SHP77 treated with DMSO at 0.1 percent for 48 hours (cell line): ENCODE data around the gene GRIN2A.

Source experiments
- DNase-seq: peaks from one replicate; lab custom pipeline; 2025; lab: John Stamatoyannopoulos, UW

Gene GRIN2A

DNA sequence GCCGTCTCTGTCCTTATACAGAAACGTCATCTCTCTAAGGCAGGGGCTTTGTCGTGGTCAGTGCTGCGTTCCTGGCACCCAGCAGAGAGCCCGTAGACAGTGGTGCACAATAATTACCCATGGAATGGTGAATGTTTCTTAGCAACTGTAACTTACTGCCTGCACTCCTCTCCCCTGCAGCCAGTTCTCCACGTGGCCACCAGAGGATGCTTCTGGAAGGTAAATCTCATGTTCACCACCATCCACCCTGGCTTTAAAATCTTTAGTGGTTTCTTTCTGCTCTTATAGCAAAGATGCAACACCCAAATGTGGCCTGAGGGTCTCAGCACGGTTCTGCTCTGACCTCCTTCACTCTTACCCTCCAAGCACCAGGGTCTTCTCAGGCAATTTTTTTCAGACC, 150.8 kb downstream of the GRIN2A start:
- DNase-seq: no peak

DNA sequence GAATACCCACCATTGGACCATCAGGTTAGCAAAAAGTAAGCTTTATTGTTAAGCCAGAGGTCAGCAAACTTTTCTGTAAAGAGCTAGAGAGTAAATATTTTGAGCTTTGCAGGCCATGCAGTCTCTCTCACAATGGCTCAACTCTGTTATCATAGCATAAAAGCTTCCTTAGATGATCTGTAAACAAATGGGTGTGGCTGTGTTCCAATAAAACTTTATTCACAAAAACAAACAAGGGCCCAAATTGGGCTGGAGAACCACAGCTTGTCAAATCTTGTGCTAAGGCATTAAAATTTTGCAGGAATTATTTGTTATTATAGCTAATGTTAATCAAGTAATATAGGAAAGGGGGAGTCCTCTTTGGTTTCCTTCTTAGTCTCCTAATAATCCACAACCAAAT, 153.6 kb downstream of the GRIN2A start:
- DNase-seq: no peak

DNA sequence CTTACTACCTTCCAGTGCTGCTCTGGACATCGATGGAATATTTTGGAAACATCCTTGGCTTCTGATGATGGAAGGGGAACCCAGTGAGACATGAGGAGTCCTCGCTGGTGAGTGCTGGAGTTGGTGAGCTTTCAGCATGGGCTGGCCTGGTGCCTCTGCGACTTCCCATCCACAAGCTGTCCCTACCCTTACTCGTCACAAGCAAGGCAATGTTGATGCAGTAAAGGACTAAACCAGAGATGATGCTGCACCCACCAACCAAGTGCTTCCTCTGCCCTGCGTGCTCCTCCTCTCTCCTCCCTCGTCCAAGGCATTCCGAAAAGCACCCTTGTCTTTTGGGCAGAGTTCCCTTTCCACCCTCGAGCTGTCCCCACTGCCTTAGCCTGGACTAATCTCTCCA, 154.7 kb downstream of the GRIN2A start:
- DNase-seq: no peak

DNA sequence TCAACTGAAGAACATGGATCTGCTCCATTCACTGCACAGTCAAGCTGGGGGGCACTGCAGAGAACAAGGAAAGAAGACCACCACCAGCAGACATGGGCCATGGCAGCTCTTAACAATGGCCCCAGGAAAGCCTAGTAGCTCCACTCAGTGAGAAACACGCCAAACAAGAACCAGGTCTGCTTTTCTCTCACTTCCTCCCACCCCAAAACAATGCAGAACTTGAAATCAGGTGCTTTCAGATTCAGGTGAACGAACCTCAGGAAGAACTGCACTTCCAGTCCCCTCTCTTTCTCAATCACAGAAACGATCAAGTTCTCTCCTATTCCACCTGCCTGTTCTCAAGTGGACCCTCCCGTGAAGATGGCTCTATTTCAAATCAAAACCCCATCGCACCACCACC, 155.6 kb downstream of the GRIN2A start:
- DNase-seq: no peak

DNA sequence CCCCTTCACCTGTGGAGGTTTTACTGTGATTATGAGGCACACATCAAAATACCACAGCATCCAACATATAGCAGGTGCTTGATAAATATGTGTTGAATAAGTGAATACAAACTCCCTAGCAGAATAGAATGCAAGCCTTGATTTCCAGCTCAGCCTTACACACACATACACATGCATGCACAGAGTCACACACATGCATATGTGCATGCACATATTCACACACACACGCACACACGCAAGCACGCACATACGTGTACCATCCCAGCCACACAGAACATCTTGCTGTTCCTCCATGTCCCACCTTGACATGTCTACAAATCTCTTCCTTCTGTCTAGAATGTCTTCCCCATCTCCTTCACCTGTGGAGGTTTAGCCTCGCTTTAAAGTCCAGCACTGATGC, 160.1 kb downstream of the GRIN2A start:
- DNase-seq: no peak

DNA sequence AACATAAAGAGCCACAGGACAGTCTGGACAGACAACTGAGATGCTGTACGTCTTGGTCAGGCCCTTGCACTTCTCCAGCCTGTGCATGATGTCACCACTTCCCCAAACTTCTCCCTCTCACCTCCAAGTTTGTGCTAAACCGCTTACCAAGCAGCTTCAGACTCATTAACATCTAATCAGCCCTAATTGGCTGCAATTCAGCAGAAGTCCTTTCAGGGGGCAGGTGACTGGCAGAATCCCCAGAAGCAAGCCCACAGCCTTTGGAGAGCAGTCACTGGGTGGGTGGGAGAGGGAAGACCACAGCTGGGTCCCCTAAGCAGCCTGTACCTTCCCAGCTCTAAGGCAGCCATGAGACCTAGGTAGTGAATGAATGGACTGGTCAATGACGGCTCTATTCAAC, 161.4 kb downstream of the GRIN2A start:
- no peak for DNase-seq

DNA sequence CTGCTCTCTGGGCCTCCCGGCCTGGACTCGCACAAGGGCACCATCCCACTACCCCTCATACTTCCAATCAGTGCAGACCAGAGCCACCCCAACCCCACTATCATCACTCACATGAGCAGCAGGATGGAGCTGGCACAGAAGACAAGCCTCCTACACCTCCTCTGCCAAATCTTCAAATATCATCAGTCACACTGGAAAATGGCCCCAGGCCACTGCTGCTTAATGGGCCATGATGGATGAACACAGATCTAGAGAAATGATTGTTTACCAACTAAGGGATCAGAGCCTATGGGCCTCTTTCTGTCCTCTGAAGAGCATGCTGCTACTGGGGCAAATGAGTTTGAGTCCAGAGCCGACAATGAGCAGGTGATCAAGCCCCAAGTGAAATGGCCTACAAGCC, 165.5 kb downstream of the GRIN2A start:
- DNase-seq: no peak

DNA sequence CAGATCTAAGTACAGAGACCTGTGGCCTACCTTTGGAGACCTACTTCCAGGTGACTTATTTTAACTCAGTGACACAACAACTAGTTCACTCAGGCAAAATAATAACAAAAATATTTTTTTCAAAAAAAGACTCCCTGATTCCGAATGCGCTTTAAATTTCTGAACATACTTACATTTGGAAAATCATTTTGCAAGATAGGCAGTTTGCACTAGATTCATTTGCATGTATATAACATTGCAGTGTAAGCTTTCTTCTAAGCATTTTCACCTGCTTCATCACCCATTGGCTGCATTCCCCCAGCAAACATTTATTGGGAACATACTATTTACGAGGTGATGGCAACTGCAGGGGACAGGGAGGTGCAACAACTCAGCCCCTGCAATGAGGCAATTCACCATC, 166.8 kb downstream of the GRIN2A start:
- DNase-seq: no peak

DNA sequence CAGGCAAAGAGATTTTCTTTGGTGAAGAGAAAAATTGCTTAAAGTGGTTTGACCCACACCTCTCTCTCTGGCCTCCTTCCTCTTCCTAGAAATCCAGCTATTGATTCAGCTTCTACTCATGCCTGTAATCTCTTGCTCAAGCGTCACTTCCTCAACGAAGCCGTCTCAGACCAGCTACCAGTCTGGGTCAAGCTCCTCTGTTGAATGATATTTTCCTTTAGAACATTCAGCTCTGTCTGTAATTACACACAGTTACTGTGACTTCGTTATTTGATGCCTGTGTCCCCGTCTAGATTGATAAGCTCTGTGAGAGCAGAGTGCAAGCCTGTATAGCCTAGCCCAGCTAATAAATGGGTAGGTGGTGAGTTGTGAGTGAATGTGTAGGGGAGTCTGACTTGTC, 168.5 kb downstream of the GRIN2A start:
- DNase-seq: no peak

DNA sequence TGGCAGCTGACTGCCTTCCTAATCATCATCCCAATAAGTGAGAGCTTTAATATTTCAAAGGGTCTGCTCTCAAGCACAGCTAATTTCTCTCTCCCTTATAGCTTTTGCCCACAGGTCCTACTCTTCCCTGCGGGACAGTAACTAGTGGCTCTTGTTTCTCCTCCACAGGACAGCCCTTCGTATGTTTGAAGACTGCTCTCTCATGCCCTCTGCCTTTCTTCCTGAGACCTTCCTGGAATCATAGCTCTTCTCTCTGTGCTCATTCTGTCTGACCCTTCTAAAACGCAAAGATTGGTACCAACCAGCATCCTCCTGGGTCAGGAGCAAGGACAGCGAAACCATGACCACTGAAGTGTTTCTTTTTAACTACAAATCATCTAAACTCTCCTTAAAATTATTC, 168.9 kb downstream of the GRIN2A start:
- DNase-seq: no peak

DNA sequence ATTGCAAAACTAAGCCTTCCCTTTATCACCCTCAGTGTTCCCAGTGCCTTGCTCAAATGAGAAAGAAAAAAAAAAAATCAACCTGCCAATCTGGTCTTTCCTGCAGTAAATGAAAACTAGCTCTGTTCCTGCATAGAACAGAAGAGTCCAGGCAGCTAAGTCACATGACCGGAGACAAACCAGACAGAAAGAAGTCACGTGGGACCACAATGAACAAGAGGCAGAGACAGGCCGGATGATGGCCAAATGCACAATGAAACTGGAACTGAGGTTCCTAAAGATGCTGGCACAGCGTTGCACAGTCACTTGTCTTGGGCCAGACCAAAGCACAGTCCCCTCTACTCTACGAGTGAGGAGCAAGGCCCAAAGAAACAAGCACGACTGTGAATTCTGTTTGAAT, 172.5 kb downstream of the GRIN2A start:
- no peak for DNase-seq

DNA sequence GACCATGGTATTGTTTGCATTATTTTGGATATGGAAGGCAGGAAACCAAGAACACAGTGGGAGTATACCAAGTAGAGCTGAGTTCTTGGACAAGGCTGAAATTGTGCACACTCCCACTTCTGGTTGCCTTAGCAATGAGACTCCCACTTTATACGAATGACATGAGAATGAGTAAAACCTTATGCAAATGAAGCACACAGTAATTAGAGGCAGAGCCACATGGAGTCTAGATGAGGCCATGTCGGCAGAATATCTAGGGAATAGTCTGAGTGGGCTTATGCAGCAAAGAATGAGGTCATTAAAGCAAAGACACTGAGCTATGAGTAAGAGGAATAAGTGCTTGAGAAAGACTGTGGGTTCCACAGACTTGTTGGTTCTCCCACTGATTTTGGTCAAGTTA, 178.7 kb downstream of the GRIN2A start:
- DNase-seq: no peak

DNA sequence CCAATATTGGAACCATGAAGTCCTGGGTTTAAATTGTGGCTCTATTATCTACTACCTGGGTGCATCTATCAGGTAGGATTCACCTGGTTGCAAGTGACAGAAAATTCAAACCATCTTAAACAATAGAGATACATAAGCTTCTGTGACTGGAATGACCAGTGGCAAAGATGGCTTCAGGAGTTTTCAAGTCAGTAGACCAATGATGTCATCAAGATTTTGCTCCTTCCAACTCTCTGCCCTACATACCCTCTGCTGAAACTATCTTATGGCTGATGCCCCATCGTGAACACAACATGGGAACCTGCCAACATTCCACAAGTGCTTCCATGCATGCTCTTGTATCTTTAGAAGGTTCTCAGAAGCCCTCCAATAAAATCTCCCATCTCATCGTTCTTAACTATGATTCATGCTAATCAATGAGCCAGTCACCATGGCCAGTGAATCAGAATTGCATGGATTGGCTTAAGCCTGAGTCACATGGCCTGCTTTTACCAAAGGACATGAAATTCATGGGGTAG, 180.9 kb downstream of the GRIN2A start:
- DNase-seq: no peak

DNA sequence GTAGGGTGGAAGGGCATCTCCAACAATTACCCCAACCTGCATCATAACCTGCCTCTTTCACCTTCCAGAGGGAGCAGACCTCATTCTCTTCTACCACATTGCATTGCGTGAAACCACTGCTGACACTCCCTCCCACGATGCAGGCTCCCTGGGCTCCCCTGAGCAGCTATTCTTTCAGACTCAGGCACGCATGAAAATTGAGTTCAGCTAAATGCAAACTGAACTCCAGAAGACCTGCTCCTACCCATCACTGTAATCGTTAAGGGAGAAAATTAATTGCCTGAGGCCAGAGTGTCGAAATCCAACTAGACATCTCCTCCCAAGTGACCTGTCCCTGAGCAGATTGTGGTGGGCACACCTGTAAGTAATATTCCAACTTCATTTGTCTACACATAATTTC, 186.0 kb downstream of the GRIN2A start:
- DNase-seq: no peak

DNA sequence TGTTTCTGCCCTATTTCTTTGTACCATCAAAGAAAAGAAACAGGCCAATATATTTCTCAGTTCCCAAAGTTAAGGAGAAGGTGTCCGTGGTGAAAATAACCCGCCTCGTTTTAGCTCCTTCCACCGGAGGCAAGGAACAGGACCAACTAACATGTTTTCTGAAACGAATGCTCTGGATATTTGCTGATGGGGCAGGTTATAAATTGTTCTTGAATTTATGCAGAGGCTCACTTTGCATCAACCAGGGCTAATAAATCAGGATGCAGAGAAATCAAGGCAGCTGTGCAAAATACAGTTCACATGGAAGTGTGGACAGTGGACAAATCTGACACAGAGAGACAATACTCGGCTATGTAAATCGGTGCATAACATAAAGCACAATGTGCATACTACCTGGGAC, 189.8 kb downstream of the GRIN2A start:
- DNase-seq: no peak

DNA sequence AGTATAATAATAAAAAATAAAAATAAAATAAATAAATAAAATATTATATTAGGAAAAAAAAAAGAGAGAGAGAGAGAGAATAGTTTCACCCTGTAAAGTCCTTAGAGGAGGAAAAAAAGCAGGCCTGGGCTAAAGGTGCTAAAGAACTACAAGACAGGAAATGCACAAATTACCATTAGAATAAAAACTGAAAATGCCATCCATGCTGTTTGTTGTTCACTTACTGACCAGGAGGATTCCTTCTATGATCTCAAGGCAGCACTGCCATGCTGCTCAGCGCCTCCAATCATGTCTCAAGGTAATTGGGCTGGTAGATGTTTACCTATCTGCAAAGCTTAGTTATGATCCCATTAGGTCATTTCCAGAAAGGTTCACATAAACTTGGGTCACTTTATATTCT, 201.2 kb downstream of the GRIN2A start:
- no peak for DNase-seq

DNA sequence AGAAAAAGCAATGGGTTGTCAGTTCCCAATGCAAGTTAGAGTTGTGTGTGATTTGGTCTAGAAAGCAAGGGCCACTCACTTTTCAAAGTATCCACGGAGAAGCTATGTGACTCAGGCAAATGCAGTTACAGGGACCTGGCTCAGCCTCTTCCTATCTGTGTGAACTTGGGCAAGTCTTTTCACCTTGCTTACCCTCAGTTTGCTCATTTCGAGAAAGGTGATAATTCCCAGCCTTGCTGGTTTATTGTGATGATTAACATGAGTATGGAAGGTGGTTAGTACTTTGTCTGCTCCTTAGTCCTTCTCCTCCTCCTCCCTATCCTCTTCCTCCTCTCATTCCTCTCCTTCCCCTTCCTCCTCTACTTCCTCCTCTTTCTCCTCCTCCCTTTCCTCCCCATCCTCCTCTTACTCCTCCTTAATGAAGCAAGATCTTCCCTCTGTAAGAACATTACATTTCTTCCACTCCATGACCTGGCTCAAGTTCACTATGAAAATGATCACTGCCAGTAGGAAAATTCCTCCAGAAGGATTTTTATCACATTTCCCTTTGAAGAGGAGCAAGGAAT, 204.0 kb downstream of the GRIN2A start:
- DNase-seq: no peak

DNA sequence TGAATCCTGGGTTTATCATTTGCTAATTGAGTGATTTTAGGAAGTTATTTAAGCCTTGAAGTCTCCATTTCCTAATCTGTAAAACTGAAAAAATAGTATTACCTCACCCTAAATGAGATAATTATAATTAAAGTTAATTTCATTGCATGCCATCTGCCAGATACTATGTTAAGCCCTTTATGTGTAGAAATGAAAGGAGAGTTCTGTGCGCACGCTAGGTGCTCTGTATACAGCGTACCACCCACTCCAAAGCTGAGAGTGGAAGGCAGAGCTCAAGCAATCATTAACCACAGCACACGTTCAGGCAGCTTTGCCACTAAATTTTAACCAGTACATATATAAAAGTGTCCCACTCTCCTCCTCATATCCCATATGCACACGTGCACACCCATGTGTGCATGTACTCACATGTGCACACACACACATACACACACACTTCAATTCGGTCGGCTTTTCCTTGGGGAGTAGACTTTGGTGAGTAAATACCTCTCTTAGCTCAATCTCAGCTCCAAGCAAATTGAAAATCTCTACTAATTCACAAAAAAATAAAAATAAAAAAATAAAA, 204.8 kb downstream of the GRIN2A start:
- no peak for DNase-seq

DNA sequence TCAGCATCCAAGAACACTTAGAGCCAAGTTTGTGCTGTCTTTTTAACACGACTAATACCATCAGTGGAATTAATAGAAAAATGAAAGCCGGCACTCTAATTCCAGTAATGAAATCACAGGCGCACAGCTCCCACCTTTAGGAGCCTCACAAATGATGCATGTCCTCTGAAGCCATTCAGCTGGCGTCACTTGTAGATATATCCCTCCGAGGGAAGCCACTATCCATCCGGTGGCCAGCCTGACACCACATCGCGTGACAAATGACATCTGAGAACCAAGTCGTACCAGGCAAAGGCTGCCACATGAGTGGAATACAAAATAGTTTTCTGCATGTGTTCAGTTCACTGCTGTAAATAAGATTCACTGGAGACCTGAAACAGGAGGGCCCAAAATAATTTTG, 205.6 kb downstream of the GRIN2A start:
- DNase-seq: no peak

DNA sequence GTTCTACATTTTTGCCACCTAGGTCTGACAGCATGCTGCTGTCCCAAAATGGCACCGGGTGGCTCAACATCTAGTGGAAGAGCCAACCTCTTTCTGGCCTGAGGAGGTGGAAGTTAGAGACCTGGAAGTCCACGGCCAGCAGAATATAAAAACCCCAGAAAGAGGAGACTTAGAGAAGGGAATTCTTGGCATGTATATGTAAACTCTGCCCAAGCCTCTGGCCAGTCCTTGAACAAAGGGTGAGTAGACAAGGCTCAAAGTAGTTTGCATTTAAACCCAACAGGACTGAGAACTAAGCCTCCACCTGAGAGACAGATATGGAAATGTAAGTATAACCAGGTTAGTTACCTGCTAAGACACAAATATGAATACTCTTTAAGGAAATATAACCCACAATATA, 210.3 kb downstream of the GRIN2A start:
- DNase-seq: no peak

DNA sequence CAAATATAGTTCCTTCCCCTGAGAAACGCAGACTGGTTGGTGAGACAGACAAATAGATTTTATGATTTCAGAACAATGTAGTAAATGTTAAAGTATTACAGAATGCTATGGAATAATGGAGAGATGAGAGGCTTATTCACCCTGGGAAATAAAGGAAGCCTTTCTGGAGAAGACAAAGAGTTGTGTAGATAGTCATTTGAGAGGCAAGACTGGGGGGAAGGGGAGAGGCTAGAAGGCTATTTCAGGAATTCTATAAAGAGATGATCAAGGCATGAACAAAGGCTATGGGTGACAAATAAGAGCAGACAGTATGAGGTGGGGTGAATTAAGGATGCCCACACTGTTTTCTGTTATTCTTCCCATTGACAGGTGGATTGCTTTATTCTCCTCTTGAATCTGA, 211.4 kb downstream of the GRIN2A start:
- DNase-seq: no peak

DNA sequence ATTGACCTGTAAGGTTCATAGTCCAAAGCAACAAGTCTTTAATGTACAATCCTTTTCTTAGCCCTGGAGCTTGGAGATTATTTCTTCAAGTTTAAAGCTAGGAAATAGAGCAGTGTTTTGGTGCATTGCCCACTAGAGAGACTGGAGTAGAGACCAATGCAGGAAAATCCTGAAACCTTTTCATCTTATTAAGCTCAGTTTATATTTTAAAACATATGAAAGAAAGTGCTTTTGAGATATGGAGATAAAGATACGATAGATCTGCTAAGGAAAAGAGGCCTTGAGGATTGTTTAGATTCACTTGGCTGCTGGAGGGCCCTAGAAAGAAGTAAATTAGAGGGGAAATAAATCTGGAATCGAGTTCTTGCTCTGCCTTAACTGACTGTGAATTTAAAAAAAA, 212.0 kb downstream of the GRIN2A start:
- DNase-seq: no peak

DNA sequence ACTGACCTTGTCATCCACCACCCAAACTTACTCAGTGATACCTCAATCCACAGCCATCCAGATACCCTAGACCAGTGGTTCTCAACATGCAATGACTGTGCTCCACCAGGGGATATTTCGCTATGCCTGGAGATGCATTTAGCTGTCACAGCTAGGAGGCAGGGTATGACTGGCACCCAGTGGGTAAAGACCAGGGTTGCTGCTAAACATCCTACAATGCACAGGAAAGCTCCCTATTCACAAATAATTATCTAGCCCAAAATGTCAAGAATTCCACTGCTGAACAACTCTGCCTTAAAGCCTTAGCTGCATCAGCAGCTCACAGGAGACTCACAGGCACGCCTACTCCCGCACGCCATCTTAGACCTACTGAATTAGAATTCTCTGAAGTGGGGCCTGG, 212.6 kb downstream of the GRIN2A start:
- no peak for DNase-seq

DNA sequence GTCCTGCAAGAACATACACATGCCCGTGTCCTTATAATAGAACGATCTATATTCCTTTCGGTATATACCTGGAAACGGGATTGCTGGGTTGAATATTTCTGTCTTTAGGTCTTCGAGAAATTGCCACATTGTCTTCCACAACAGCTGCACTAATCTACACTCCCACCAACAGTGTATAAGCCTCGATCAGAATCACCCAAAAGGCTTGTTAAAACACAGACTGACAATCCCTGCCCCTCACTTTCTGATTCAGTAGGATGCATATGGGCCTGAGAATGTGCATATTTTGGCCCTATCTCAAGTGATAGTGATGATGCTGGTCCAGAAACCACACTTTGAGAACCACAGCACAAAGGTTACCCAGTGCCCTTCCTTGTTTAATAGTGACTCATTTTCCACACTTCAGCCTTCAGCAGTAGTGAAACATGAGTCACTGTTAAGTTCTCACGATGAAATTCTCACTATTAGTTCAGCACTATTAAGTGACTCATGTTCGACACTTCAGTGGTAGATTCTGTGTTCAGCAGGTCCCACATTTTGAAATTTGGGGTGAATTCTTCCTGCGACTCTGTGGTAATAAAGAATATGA, 215.6 kb downstream of the GRIN2A start:
- no peak for DNase-seq
